Tibial artery (tissue), 4 donors: ENCODE measurements around the gene ARRB1.

Source experiments
- DNase-seq, 2 donors: peaks; one replicate each; pipeline ENCODE4 v3.0.0-alpha.2; 2019
- H3K27ac ChIP-seq, 2 donors: fragments of 200-600 bp; sonication (generic) in 1 of 2; 1 replicate in 1 of 2; 2 replicates in 1 of 2; pipeline ENCODE4 v1.5.1; 2018 to 2019; ENCODE audit warnings: mild to moderate bottlenecking in 1 of 2
- H3K27me3 ChIP-seq, 2 donors: fragments of 200-600 bp; sonication (generic) in 1 of 2; one replicate each; pipeline versions ENCODE4 v1.5.1 to v1.6.0; 2016 to 2019
- H3K36me3 ChIP-seq, 3 donors: fragments of 200-600 bp; sonication (generic) in 2 of 3; one replicate each; pipeline ENCODE4 v1.5.1; 2016 to 2019; ENCODE audit warnings: mild to moderate bottlenecking in 2 of 3
- H3K4me1 ChIP-seq, 4 donors: fragments of 200-600 bp; sonication (generic) in 2 of 4; 1 replicate in 3 of 4; 2 replicates in 1 of 4; pipeline ENCODE4 v1.5.1; 2016 to 2019
- H3K4me3 ChIP-seq, 2 donors: fragments of 200-600 bp; sonication (generic) in 1 of 2; 1 replicate in 1 of 2; 2 replicates in 1 of 2; pipeline ENCODE4 v1.5.1; 2018 to 2019; ENCODE audit warnings: mild to moderate bottlenecking in 2 of 2
- H3K9me3 ChIP-seq, 3 donors: fragments of 200-600 bp; sonication (generic) in 1 of 3; one replicate each; pipeline ENCODE4 v1.5.1; 2016 to 2019
- intact Hi-C: fragments of 100-400 bp; cut with DNase I; formaldehyde crosslinking; loops from one replicate; pipeline ENCODE4 v1.15.0; 2023; ENCODE audit warnings: low total_unique reads
- TF ChIP-seq, protein P1 (sequence below), 2 experiments: fragments of 200-600 bp in 1 of 2; fragments of 450-650 bp in 1 of 2; IDR thresholded peaks; one replicate each; pipeline ENCODE4 v1.5.1; 2017 to 2019; ENCODE audit warnings: antibody characterized with exemption in 2 of 2, mild to moderate bottlenecking in 1 of 2, moderate library complexity in 1 of 2

ARRB1 gene

GRCh38 chr11:75317446-75318122, 33.9 kb downstream of the ARRB1 start:
- Histone ChIP-seq H3K36me3 (no peaks in the 10 kb centered on the region), H3K4me3 (no peak overlapping the region), H3K9me3 (no peaks in the 10 kb centered on the region), H3K27ac (no peak overlapping the region), H3K4me1 (peaks cover 0 to 32% (median 6%) of the 10 kb centered on the region in 4 donors), H3K27me3 (no peaks in the 10 kb centered on the region)
- DNase-seq, result no peak
- TF ChIP-seq, protein P1, sequence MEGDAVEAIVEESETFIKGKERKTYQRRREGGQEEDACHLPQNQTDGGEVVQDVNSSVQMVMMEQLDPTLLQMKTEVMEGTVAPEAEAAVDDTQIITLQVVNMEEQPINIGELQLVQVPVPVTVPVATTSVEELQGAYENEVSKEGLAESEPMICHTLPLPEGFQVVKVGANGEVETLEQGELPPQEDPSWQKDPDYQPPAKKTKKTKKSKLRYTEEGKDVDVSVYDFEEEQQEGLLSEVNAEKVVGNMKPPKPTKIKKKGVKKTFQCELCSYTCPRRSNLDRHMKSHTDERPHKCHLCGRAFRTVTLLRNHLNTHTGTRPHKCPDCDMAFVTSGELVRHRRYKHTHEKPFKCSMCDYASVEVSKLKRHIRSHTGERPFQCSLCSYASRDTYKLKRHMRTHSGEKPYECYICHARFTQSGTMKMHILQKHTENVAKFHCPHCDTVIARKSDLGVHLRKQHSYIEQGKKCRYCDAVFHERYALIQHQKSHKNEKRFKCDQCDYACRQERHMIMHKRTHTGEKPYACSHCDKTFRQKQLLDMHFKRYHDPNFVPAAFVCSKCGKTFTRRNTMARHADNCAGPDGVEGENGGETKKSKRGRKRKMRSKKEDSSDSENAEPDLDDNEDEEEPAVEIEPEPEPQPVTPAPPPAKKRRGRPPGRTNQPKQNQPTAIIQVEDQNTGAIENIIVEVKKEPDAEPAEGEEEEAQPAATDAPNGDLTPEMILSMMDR (IDR thresholded peaks at IDR 0.05), result no peak
- intact Hi-C loops, result no loop called here

DNA sequence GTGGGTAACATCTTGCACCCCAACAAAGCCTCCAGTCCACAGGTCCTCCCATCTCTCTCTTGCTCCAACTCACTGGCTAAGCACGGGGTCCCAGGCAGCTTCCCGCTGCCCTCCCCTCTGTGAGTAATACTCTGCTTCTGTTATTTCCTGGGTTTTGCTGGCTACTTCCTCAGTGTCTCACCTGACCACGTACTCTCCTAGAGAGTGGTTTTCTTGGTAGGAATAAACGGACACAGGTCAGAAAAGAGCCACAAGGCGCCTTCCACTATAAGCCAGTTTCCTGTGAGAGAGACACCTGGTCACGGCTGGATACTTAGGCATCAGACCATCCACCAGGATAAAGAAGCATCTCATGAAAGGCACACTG, 36.0 kb downstream of the ARRB1 start:
- no peak for DNase-seq
- TF ChIP-seq, protein P1 (IDR thresholded peaks at IDR 0.05), result no peak
- intact Hi-C loops, result no loop called here
- no peaks in the 10 kb centered on the region for H3K9me3 ChIP-seq
- H3K36me3 ChIP-seq, result no peaks in the 10 kb centered on the region
- H3K27ac ChIP-seq, result no peak overlapping the region
- no peaks in the 10 kb centered on the region for H3K27me3 ChIP-seq
- H3K4me3 ChIP-seq, result no peak overlapping the region
- peaks cover 0 to 38% (median 23%) of the 10 kb centered on the region in 4 donors for H3K4me1 ChIP-seq

DNA sequence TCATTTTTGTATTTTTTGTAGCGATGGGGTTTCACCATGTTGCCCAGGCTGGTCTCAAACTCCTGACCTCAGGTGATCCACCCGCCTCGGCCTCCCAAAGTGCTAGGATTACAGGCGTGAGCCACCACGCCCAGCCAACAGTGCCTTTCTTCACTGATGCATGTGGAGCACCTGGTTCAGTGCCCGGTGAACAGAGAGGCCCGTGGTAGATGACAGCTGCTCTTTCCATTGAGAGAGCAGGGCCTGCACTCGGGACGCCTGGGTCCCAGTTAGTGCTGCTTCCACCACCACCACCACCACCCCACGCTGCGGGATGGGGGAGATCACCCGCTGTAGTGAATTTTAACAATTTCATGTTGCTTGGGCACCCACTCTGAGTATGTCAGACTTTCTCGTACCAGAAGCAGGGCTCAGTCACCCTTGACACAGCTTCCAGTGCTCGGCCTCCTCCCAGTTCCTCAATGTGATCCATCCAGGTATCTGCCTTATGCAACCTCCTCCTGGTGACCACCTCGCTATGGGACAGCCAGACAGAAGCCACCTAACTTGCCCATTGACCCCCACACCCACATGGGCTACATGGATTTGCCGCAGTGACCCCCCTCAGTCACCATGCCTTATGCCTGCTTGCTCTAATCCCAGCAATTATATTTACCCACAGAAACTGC, 36.6 kb downstream of the ARRB1 start:
- TF ChIP-seq, protein P1 (IDR thresholded peaks at IDR 0.05), result no peak
- H3K4me3 ChIP-seq, result no peak overlapping the region
- no peaks in the 10 kb centered on the region for H3K27me3 ChIP-seq
- intact Hi-C loops, result no loop called here
- H3K36me3 ChIP-seq, result no peaks in the 10 kb centered on the region
- H3K9me3 ChIP-seq, result no peaks in the 10 kb centered on the region
- no peak for DNase-seq
- H3K27ac ChIP-seq, result no peak overlapping the region
- peaks cover 0 to 35% (median 23%) of the 10 kb centered on the region in 4 donors for H3K4me1 ChIP-seq

DNA sequence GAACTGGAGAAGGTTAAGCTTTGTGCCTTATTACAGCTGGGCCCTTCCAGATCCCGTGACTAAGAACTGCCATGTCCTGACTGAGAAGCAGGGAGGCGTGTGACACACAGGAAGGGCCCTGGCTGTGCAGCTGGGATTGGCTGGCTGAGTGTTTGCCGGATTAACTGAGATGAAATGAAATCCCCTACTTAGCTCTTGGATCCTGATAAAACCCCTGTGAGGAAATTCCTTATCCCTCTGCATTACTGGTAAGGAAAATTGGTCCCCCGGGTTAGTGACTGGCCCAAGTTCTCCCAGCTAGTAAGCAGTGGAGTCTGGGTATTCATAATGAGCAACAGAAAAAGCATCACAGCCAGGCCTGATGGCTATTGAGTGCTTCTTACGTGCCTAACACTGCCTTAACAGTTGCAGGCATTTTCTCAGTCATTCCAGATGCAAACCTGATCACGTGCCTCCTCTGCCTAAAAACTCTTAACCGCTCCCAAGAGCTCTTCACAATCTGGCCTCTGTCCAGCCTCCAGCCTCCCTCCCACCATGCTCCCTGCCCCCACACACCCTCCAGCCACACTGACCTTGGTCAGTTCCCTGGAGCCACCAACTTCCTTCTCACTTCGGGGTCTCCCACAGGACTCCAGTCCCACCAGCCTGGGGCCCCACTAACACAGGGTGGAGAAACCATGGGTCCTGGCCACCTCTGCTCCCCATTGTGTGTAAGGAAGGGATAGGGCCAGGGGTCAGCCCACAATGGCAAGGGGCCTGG, 37.8 kb downstream of the ARRB1 start:
- Histone ChIP-seq H3K4me3 (no peak overlapping the region), H3K9me3 (no peaks in the 10 kb centered on the region), H3K36me3 (no peaks in the 10 kb centered on the region), H3K4me1 (peaks cover 0 to 24% (median 22%) of the 10 kb centered on the region in 4 donors), H3K27ac (peak overlapping the region; percentile 84 to 86), H3K27me3 (no peaks in the 10 kb centered on the region)
- peak; percentile 74 to 76 for DNase-seq
- intact Hi-C loops, result no loop called here
- TF ChIP-seq, protein P1 (IDR thresholded peaks at IDR 0.05), result no peak

- H3K9me3 ChIP-seq, result no peaks in the 10 kb centered on the region
- no peaks in the 10 kb centered on the region for H3K27me3 ChIP-seq
- intact Hi-C loops, result no loop called here
- no peak for DNase-seq
- H3K4me3 ChIP-seq, result peak overlapping the region in 1 of 2 donors; percentile 56
- TF ChIP-seq, protein P1 (IDR thresholded peaks at IDR 0.05), result no peak
- peak overlapping the region; percentile 84 to 86 for H3K27ac ChIP-seq
- H3K4me1 ChIP-seq, result peaks cover 0 to 24% (median 22%) of the 10 kb centered on the region in 4 donors
- no peaks in the 10 kb centered on the region for H3K36me3 ChIP-seq
Measured at GRCh38 chr11:75312346-75312745, 39.1 kb downstream of the ARRB1 start.
